Thyroid gland (tissue), 4 donors: Measurements from ENCODE around the gene SCD5. TPM values are rescaled to one million over a fixed set of nuclear protein-coding genes. Genes with fewer than 3 reads are reported as not detected.

ENCODE experiments used
- DNase-seq, 2 donors: peaks; one replicate each; pipeline ENCODE4 v3.0.0-alpha.2; 2019
- H3K27ac ChIP-seq, 3 donors: fragments of 200-600 bp; sonication (generic); 1 replicate in 2 of 3; 2 replicates in 1 of 3; pipeline ENCODE4 v1.5.1; 2016 to 2019; ENCODE audit warnings: mild to moderate bottlenecking in 1 of 3, moderate library complexity in 1 of 3
- H3K27me3 ChIP-seq: fragments of 200-600 bp; sonication (generic); one replicate; pipeline ENCODE4 v1.5.1; 2019
- H3K36me3 ChIP-seq, 2 donors: fragments of 200-600 bp; sonication (generic); one replicate each; pipeline ENCODE4 v1.5.1; 2016 to 2019
- H3K4me1 ChIP-seq, 2 donors: fragments of 200-600 bp; sonication (generic); one replicate each; pipeline ENCODE4 v1.5.1; 2017 to 2019
- H3K4me3 ChIP-seq, 3 donors: fragments of 200-600 bp; sonication (generic); replicated peaks in 1 of 3; 1 replicate in 2 of 3; 2 replicates in 1 of 3; pipeline ENCODE4 v1.5.1; 2016; ENCODE audit warnings: mild to moderate bottlenecking in 1 of 3
- H3K9me3 ChIP-seq: fragments of 200-600 bp; sonication (generic); one replicate; pipeline ENCODE4 v1.5.1; 2017
- CTCF ChIP-seq, 6 experiments: fragments of 200-600 bp in 3 of 6; fragments of 450-650 bp in 3 of 6; sonication (generic) in 3 of 6; IDR thresholded peaks; one replicate each; pipeline ENCODE4 v1.5.1; 2016 to 2019; ENCODE audit warnings: antibody characterized with exemption in 6 of 6, mild to moderate bottlenecking in 2 of 6, inconsistent platforms in 1 of 6, moderate library complexity in 1 of 6
- POLR2A ChIP-seq, 2 donors: fragments of 450-650 bp; IDR thresholded peaks; one replicate each; pipeline ENCODE4 v1.6.1; 2017; ENCODE audit warnings: antibody characterized with exemption in 2 of 2, mild to moderate bottlenecking in 2 of 2, moderate library complexity in 1 of 2
- WGBS, 2 donors: methylation state at CpG; one replicate each; pipeline ENCODE4 v1.1.5; 2017; 5-methylcytosine and 5-hydroxymethylcytosine counted together
- intact Hi-C: fragments of 100-400 bp; cut with DNase I; formaldehyde crosslinking; loops from one replicate; pipeline ENCODE4 v1.15.1; 2023
- total RNA-seq, 4 donors: library from RNA; depleted of rRNA; stranded (reverse); fragments of >200 nt; gene quantifications; one replicate each; pipeline ENCODE4 v1.2.3, GENCODE V29; 2016

Gene SCD5
- total RNA-seq, 4 donors from 2014 or later: 47.0 to 96.4 (median 54.8) TPM

GRCh38 chr4:82773057-82773456 lies 25.5 kb downstream of the SCD5 start:
- H3K27me3 ChIP-seq: no peaks in the 10 kb centered on the region
- WGBS, 2 donors: 71 to 74% methylated on average over 4 of the region's 4 CpGs
- H3K9me3 ChIP-seq: no peaks in the 10 kb centered on the region
- intact Hi-C loops: no loop called here
- TF ChIP-seq POLR2A (IDR thresholded peaks at IDR 0.05): no peak
- H3K36me3 ChIP-seq: no peaks in the 10 kb centered on the region
- DNase-seq: no peak
- H3K4me1 ChIP-seq: peaks cover 11 to 24% of the 10 kb centered on the region in 2 donors
- H3K4me3 ChIP-seq: no peak overlapping the region
- no peak overlapping the region for H3K27ac ChIP-seq

GRCh38 chr4:82770607-82771006 lies 28.0 kb downstream of the SCD5 start:
- TF ChIP-seq POLR2A (IDR thresholded peaks at IDR 0.05) (no peak), CTCF (IDR thresholded peaks at IDR 0.05) (no peak)
- no peaks in the 10 kb centered on the region for H3K36me3 ChIP-seq

GRCh38 chr4:82765134-82765533 lies 33.5 kb downstream of the SCD5 start:
- Histone ChIP-seq H3K27me3 (no peaks in the 10 kb centered on the region), H3K4me3 (no peak overlapping the region), H3K4me1 (peaks cover 0 to under 1% of the 10 kb centered on the region in 2 donors), H3K9me3 (no peaks in the 10 kb centered on the region), H3K27ac (no peak overlapping the region), H3K36me3 (no peaks in the 10 kb centered on the region)
- TF ChIP-seq POLR2A (IDR thresholded peaks at IDR 0.05) (no peak), CTCF (IDR thresholded peaks at IDR 0.05) (no peak)
- intact Hi-C loops: no loop called here
- DNase-seq: no peak

More at GRCh38 chr4:82770607-82771006, 28.0 kb downstream of the SCD5 start:
- DNase-seq: no peak
- peaks cover 4 to 11% of the 10 kb centered on the region in 2 donors for H3K4me1 ChIP-seq
- H3K27ac ChIP-seq: no peak overlapping the region
- intact Hi-C loops: no loop called here
- no peak overlapping the region for H3K4me3 ChIP-seq
- no peaks in the 10 kb centered on the region for H3K9me3 ChIP-seq
- no peaks in the 10 kb centered on the region for H3K27me3 ChIP-seq
- WGBS, 2 donors: 71 to 73% methylated on average over 3 of the region's 3 CpGs

GRCh38 chr4:82761229-82761628 lies 37.4 kb downstream of the SCD5 start:
- no peak overlapping the region for H3K27ac ChIP-seq
- intact Hi-C loops: no loop called here

GRCh38 chr4:82758701-82759685 lies 39.6 kb downstream of the SCD5 start:
- peak; percentile 60 to 77 for DNase-seq
- TF ChIP-seq CTCF (IDR thresholded peaks at IDR 0.05): no peak
- peak in 1 of 2 donors; percentile 31 for TF ChIP-seq POLR2A (IDR thresholded peaks at IDR 0.05)
- Histone ChIP-seq H3K9me3 (no peaks in the 10 kb centered on the region), H3K36me3 (no peaks in the 10 kb centered on the region), H3K4me1 (peaks cover 12 to 24% of the 10 kb centered on the region in 2 donors), H3K27me3 (no peaks in the 10 kb centered on the region), H3K4me3 (no peak overlapping the region), H3K27ac (peak overlapping the region; percentile 37 to 65 (median 59))
- WGBS, 2 donors: 62 to 67% methylated on average over 31 of the region's 31 CpGs
- intact Hi-C loops: no loop called here

More at GRCh38 chr4:82761229-82761628, 37.4 kb downstream of the SCD5 start:
- Histone ChIP-seq H3K4me3 (no peak overlapping the region), H3K9me3 (no peaks in the 10 kb centered on the region), H3K36me3 (no peaks in the 10 kb centered on the region), H3K4me1 (peaks cover 7 to 15% of the 10 kb centered on the region in 2 donors), H3K27me3 (no peaks in the 10 kb centered on the region)
- TF ChIP-seq CTCF (IDR thresholded peaks at IDR 0.05): no peak
- TF ChIP-seq POLR2A (IDR thresholded peaks at IDR 0.05): no peak
- 80 to 81% methylated on average over 3 of the region's 3 CpGs for WGBS, 2 donors
- DNase-seq: no peak
